GM21723 (cell line): Measurements from ENCODE around the gene JAKMIP2.

Source experiments
- ATAC-seq: cut with Tn5 transposase; IDR thresholded peaks from one replicate; pipeline ENCODE4 v1.9.1; 2021; ENCODE audit warnings: mild to moderate bottlenecking, moderate library complexity; ENCODE audit not compliant: unreplicated experiment

JAKMIP2 gene

GRCh38 chr5:147704544-147704943 lies 78.0 kb downstream of the JAKMIP2 start:
- no peak for ATAC-seq

- no peak for ATAC-seq
Observed at GRCh38 chr5:147701468-147701867, 81.1 kb downstream of the JAKMIP2 start.

GRCh38 chr5:147699496-147700088 lies 82.9 kb downstream of the JAKMIP2 start:
- ATAC-seq, result no peak

GRCh38 chr5:147697380-147697779 lies 85.1 kb downstream of the JAKMIP2 start:
- no peak for ATAC-seq

GRCh38 chr5:147694772-147695171 lies 87.8 kb downstream of the JAKMIP2 start:
- ATAC-seq, result no peak

GRCh38 chr5:147693233-147693632 lies 89.3 kb downstream of the JAKMIP2 start:
- no peak for ATAC-seq

GRCh38 chr5:147691130-147691529 lies 91.4 kb downstream of the JAKMIP2 start:
- no peak for ATAC-seq

GRCh38 chr5:147690595-147690994 lies 91.9 kb downstream of the JAKMIP2 start:
- ATAC-seq, result no peak

- no peak for ATAC-seq
Observed at GRCh38 chr5:147689426-147689825, 93.1 kb downstream of the JAKMIP2 start.

GRCh38 chr5:147688656-147689356 lies 93.7 kb downstream of the JAKMIP2 start:
- no peak for ATAC-seq

- ATAC-seq, result no peak
Observed at GRCh38 chr5:147687118-147687517, 95.4 kb downstream of the JAKMIP2 start.

GRCh38 chr5:147686421-147686820 lies 96.1 kb downstream of the JAKMIP2 start:
- no peak for ATAC-seq

- no peak for ATAC-seq
Observed at GRCh38 chr5:147685993-147686392, 96.5 kb downstream of the JAKMIP2 start.

GRCh38 chr5:147675168-147675567 lies 107.4 kb downstream of the JAKMIP2 start:
- no peak for ATAC-seq

- no peak for ATAC-seq
Observed at GRCh38 chr5:147674411-147674810, 108.1 kb downstream of the JAKMIP2 start.

- ATAC-seq, result no peak
Observed at GRCh38 chr5:147673791-147674190, 108.7 kb downstream of the JAKMIP2 start.

- no peak for ATAC-seq
Observed at GRCh38 chr5:147673266-147673665, 109.3 kb downstream of the JAKMIP2 start.

- no peak for ATAC-seq
Observed at GRCh38 chr5:147671365-147671764, 111.2 kb downstream of the JAKMIP2 start.

- no peak for ATAC-seq
Observed at GRCh38 chr5:147670815-147671214, 111.7 kb downstream of the JAKMIP2 start.

GRCh38 chr5:147669169-147669869 lies 113.2 kb downstream of the JAKMIP2 start:
- no peak for ATAC-seq

- ATAC-seq, result no peak
Observed at GRCh38 chr5:147668385-147668784, 114.1 kb downstream of the JAKMIP2 start.

- no peak for ATAC-seq
Observed at GRCh38 chr5:147667363-147667762, 115.2 kb downstream of the JAKMIP2 start.
